Neural cell (in vitro differentiated cells): Measurements from ENCODE around the gene NOL8. TPM values are rescaled to one million over a fixed set of nuclear protein-coding genes. Genes with fewer than 3 reads are reported as not detected.

Experiments
- H2AFZ ChIP-seq: fragments of 200-600, 300-800 bp; sonication (generic), shearing (Covaris generic); 2 replicates; pipeline ENCODE4 v1.6.0; 2014; ENCODE audit warnings: low read depth, mild to moderate bottlenecking, antibody characterized with exemption, low read length, moderate library complexity
- H3F3A ChIP-seq: fragments of 200-600 bp; shearing (Covaris generic); 2 replicates; pipeline ENCODE4 v1.6.1; 2016; ENCODE audit warnings: mild to moderate bottlenecking, moderate library complexity, mixed read lengths, antibody characterized with exemption, low read length; ENCODE audit not compliant: insufficient read depth, poor library complexity, severe bottlenecking
- H3K27ac ChIP-seq: fragments of 200-600, 300-800 bp; sonication (generic), shearing (Covaris generic); 2 replicates; pipeline ENCODE4 v1.5.1; 2014; ENCODE audit warnings: mild to moderate bottlenecking, low read length, moderate library complexity
- H3K27me3 ChIP-seq: fragments of 300-800, 200-600 bp; sonication (generic), shearing (Covaris generic); 2 replicates; pipeline ENCODE4 v1.6.0; 2014; ENCODE audit warnings: mild to moderate bottlenecking, low read depth, low read length, moderate library complexity; ENCODE audit not compliant: insufficient read depth
- H3K36me3 ChIP-seq: fragments of 300-800, 200-600 bp; sonication (generic), shearing (Covaris generic); 2 replicates; pipeline ENCODE4 v1.5.1; 2014; ENCODE audit warnings: mild to moderate bottlenecking, antibody characterized with exemption, low read length, moderate library complexity; ENCODE audit not compliant: insufficient read depth
- H3K4me2 ChIP-seq: fragments of 300-800, 200-600 bp; sonication (generic), shearing (Covaris generic); 2 replicates; pipeline ENCODE4 v1.6.0; 2014; ENCODE audit warnings: mild to moderate bottlenecking, low read length
- H3K4me3 ChIP-seq: fragments of 300-800, 200-600 bp; sonication (generic), shearing (Covaris generic); 2 replicates; pipeline ENCODE4 v1.5.1; 2014; ENCODE audit warnings: mild to moderate bottlenecking, low read length, moderate library complexity
- H3K79me2 ChIP-seq: fragments of 200-600 bp; shearing (Covaris generic); replicated peaks from 2 replicates; pipeline ENCODE4 v1.6.0; 2014; ENCODE audit warnings: mild to moderate bottlenecking, low read length, moderate library complexity; ENCODE audit not compliant: insufficient read depth
- H3K9ac ChIP-seq: fragments of 300-800, 200-600 bp; sonication (generic), shearing (Covaris generic); 2 replicates; pipeline ENCODE4 v1.6.1; 2016; ENCODE audit warnings: mild to moderate bottlenecking, low read length, mixed read lengths
- H3K9me2 ChIP-seq: fragments of 200-600 bp; shearing (Covaris generic); 2 replicates; pipeline ENCODE4 v1.6.1; 2016; ENCODE audit warnings: mild to moderate bottlenecking, low read length, mixed read lengths; ENCODE audit not compliant: insufficient read depth
- H3K9me3 ChIP-seq: fragments of 200-600, 300-800 bp; sonication (generic), shearing (Covaris generic); 2 replicates; pipeline ENCODE4 v1.6.1; 2016; ENCODE audit warnings: mild to moderate bottlenecking, mixed run types, low read length, moderate library complexity, mixed read lengths
- H4K20me1 ChIP-seq: fragments of 200-600 bp; shearing (Covaris generic); 2 replicates; pipeline ENCODE4 v1.6.1; 2016; ENCODE audit warnings: mild to moderate bottlenecking, mixed run types; ENCODE audit not compliant: insufficient read depth
- EP300 ChIP-seq: fragments of 450-650 bp; conservative IDR thresholded peaks from 2 replicates; pipeline ENCODE4 v1.6.1; 2014; ENCODE audit warnings: antibody characterized with exemption, mild to moderate bottlenecking, moderate library complexity; ENCODE audit not compliant: poor library complexity, severe bottlenecking
- EZH2 ChIP-seq: fragments of 200-600, 300-800 bp; shearing (Covaris generic), sonication (generic); IDR thresholded peaks from 2 replicates; pipeline ENCODE4 v1.6.1; 2014; ENCODE audit warnings: antibody characterized with exemption, low read length, borderline replicate concordance, mild to moderate bottlenecking; ENCODE audit not compliant: insufficient read depth, poor library complexity, severe bottlenecking
- MXI1 ChIP-seq: fragments of 450-650 bp; conservative IDR thresholded peaks from 2 replicates; pipeline ENCODE4 v1.6.1; 2014; ENCODE audit warnings: antibody characterized with exemption, mild to moderate bottlenecking; ENCODE audit not compliant: poor library complexity, severe bottlenecking
- POLR2AphosphoS5 ChIP-seq: IDR thresholded peaks from 2 replicates; pipeline ENCODE4 v1.6.1; 2012
- RAD21 ChIP-seq: fragments of 450-650 bp; conservative IDR thresholded peaks from 2 replicates; pipeline ENCODE4 v1.6.1; 2014; ENCODE audit warnings: antibody characterized with exemption, mild to moderate bottlenecking, moderate library complexity
- SMC3 ChIP-seq: fragments of 450-650 bp; conservative IDR thresholded peaks from 2 replicates; pipeline ENCODE4 v1.6.1; 2014; ENCODE audit warnings: antibody characterized with exemption, mild to moderate bottlenecking, moderate library complexity; ENCODE audit not compliant: poor library complexity
- TAF1 ChIP-seq: IDR thresholded peaks from 2 replicates; pipeline ENCODE4 v1.6.1; 2012; ENCODE audit warnings: low read depth
- polyA plus RNA-seq: library from polyadenylated mRNA; depleted of rRNA; stranded (reverse); fragments of >200 nt; gene quantifications from 2 replicates; pipeline ENCODE4 v1.2.3, GENCODE V29; 2014
- TF ChIP-seq, protein P1 (sequence below): fragments of 450-650 bp; IDR thresholded peaks from 2 replicates; pipeline ENCODE4 v1.5.1; 2014; ENCODE audit warnings: antibody characterized with exemption, mild to moderate bottlenecking, moderate library complexity; ENCODE audit not compliant: poor library complexity, severe bottlenecking
- TF ChIP-seq, protein P2 (sequence below): IDR thresholded peaks from 2 replicates; pipeline ENCODE4 v1.6.1; 2012; ENCODE audit warnings: borderline replicate concordance

The NOL8 gene
- polyA plus RNA-seq, 1 donor from 2014 or later, result 25.3 TPM

DNA sequence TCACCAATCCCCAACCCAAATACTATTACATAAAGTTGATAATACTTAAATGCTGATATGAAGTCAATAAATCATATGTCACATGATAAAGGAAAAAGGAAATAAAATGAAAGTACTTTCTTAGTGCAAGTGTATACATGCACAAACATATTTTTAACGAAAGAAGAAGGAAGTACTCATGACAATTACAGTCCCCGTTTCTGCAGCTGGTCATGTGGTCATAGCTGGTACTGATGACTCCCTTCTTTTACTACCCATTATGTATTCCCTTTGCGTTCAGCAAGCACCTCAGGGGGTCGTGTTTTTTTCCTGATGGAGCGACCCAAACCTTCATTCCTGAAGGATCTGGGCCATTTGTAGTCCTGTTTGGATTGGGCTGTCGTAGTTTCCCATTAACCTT is 27.9 kb upstream of the NOL8 start:
- no peaks in the 10 kb centered on the region for H3K9me3 ChIP-seq
- H3K9me2 ChIP-seq, result no peaks in the 10 kb centered on the region
- H3K4me2 ChIP-seq, result no peak overlapping the region
- H3F3A ChIP-seq, result no peaks in the 10 kb centered on the region
- TF ChIP-seq RAD21 (no peak), EP300 (no peak), EZH2 (no peak), SMC3 (no peak), TAF1 (no peak)
- TF ChIP-seq, protein P1, sequence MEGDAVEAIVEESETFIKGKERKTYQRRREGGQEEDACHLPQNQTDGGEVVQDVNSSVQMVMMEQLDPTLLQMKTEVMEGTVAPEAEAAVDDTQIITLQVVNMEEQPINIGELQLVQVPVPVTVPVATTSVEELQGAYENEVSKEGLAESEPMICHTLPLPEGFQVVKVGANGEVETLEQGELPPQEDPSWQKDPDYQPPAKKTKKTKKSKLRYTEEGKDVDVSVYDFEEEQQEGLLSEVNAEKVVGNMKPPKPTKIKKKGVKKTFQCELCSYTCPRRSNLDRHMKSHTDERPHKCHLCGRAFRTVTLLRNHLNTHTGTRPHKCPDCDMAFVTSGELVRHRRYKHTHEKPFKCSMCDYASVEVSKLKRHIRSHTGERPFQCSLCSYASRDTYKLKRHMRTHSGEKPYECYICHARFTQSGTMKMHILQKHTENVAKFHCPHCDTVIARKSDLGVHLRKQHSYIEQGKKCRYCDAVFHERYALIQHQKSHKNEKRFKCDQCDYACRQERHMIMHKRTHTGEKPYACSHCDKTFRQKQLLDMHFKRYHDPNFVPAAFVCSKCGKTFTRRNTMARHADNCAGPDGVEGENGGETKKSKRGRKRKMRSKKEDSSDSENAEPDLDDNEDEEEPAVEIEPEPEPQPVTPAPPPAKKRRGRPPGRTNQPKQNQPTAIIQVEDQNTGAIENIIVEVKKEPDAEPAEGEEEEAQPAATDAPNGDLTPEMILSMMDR, result no peak
- TF ChIP-seq, protein P2, sequence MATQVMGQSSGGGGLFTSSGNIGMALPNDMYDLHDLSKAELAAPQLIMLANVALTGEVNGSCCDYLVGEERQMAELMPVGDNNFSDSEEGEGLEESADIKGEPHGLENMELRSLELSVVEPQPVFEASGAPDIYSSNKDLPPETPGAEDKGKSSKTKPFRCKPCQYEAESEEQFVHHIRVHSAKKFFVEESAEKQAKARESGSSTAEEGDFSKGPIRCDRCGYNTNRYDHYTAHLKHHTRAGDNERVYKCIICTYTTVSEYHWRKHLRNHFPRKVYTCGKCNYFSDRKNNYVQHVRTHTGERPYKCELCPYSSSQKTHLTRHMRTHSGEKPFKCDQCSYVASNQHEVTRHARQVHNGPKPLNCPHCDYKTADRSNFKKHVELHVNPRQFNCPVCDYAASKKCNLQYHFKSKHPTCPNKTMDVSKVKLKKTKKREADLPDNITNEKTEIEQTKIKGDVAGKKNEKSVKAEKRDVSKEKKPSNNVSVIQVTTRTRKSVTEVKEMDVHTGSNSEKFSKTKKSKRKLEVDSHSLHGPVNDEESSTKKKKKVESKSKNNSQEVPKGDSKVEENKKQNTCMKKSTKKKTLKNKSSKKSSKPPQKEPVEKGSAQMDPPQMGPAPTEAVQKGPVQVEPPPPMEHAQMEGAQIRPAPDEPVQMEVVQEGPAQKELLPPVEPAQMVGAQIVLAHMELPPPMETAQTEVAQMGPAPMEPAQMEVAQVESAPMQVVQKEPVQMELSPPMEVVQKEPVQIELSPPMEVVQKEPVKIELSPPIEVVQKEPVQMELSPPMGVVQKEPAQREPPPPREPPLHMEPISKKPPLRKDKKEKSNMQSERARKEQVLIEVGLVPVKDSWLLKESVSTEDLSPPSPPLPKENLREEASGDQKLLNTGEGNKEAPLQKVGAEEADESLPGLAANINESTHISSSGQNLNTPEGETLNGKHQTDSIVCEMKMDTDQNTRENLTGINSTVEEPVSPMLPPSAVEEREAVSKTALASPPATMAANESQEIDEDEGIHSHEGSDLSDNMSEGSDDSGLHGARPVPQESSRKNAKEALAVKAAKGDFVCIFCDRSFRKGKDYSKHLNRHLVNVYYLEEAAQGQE, result no peak
- H4K20me1 ChIP-seq, result no peaks in the 10 kb centered on the region
- H3K27ac ChIP-seq, result no peak overlapping the region
- H3K4me3 ChIP-seq, result no peak overlapping the region
- no peaks in the 10 kb centered on the region for H3K27me3 ChIP-seq
- no peaks in the 10 kb centered on the region for H3K79me2 ChIP-seq
- no peak overlapping the region for H2AFZ ChIP-seq
- no peak overlapping the region for H3K9ac ChIP-seq
- no peaks in the 10 kb centered on the region for H3K36me3 ChIP-seq

DNA sequence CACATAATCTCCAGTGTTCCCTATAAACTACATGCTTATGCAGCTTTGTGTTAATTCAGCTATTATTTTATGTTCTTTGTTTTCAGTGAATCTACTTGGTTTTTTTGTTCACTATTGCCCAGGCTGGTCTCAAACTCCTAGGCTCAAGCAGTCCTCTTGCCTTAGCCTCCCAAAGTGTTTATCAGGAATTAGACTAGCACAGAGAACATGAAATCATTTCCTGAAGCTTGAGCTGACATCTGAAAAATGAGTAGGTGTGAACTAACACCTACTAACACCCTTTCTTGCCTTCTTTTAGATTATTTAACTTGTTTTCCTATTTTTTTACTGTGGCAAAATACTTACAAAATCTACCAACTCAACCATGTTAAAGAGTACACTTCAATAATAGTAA is 25.6 kb upstream of the NOL8 start:
- Histone ChIP-seq H3K4me3 (no peak overlapping the region), H3K9me3 (no peaks in the 10 kb centered on the region), H3K27me3 (no peaks in the 10 kb centered on the region), H3K4me2 (no peak overlapping the region), H3K27ac (no peak overlapping the region), H3F3A (no peaks in the 10 kb centered on the region), H3K9me2 (no peaks in the 10 kb centered on the region), H3K79me2 (no peaks in the 10 kb centered on the region), H2AFZ (no peak overlapping the region), H4K20me1 (no peaks in the 10 kb centered on the region), H3K36me3 (no peaks in the 10 kb centered on the region), H3K9ac (no peak overlapping the region)
- TF ChIP-seq SMC3 (no peak), POLR2AphosphoS5 (no peak), TAF1 (no peak), MXI1 (no peak), EZH2 (no peak), RAD21 (no peak), EP300 (no peak)
- TF ChIP-seq, protein P2, result no peak
- TF ChIP-seq, protein P1, result no peak
